HL-60/S4 treated with retinoic acid at 250 ng/mL for 4 days and 3 days (cell line): Measurements from ENCODE around the gene ATP2B3.

Experiments used
- in situ Hi-C: fragments of 300-500 bp; cut with MboI; formaldehyde crosslinking; loops from 2 replicates; pipeline ENCODE4 v1.7.0; 2022; ENCODE audit warnings: low sequenced_read_pairs

The ATP2B3 gene

GRCh38 chrX:153488231-153488914 is 29.1 kb upstream of the ATP2B3 start:
- in situ Hi-C loops: no loop called here

GRCh38 chrX:153490217-153490930 is 27.1 kb upstream of the ATP2B3 start:
- in situ Hi-C loops: no loop called here

GRCh38 chrX:153491351-153491914 is 26.0 kb upstream of the ATP2B3 start:
- in situ Hi-C loops: no loop called here

- in situ Hi-C loops: no loop called here
These were observed 25.5 kb upstream of the ATP2B3 start for GRCh38 chrX:153491918-153492317.

- in situ Hi-C loops: no loop called here
These were observed 24.9 kb upstream of the ATP2B3 start for GRCh38 chrX:153492543-153492942.

GRCh38 chrX:153493085-153493484 is 24.4 kb upstream of the ATP2B3 start:
- in situ Hi-C loops: no loop called here

GRCh38 chrX:153494061-153494460 is 23.4 kb upstream of the ATP2B3 start:
- in situ Hi-C loops: no loop called here

GRCh38 chrX:153494541-153495361 is 22.7 kb upstream of the ATP2B3 start, which contains the start of gene BGN:
TSS of gene BGN (plus strand) at chrX:153494980. CDS start at chrX:153504632, 9,652 bp downstream.
- in situ Hi-C loops: no loop called here

- in situ Hi-C loops: no loop called here
These were observed 22.1 kb upstream of the ATP2B3 start for GRCh38 chrX:153495362-153495751.

- in situ Hi-C loops: no loop called here
These were observed 21.4 kb upstream of the ATP2B3 start for GRCh38 chrX:153495903-153496589.

- in situ Hi-C loops: no loop called here
These were observed 20.9 kb upstream of the ATP2B3 start for GRCh38 chrX:153496590-153496959.

- in situ Hi-C loops: no loop called here
These were observed 19.0 kb upstream of the ATP2B3 start for GRCh38 chrX:153498453-153498852.

- in situ Hi-C loops: no loop called here
These were observed 18.1 kb upstream of the ATP2B3 start for GRCh38 chrX:153499341-153499740.

- in situ Hi-C loops: no loop called here
These were observed 17.6 kb upstream of the ATP2B3 start for GRCh38 chrX:153499876-153500275.

GRCh38 chrX:153500676-153501280 is 16.7 kb upstream of the ATP2B3 start:
- in situ Hi-C loops: no loop called here

GRCh38 chrX:153501530-153501929 is 15.9 kb upstream of the ATP2B3 start:
- in situ Hi-C loops: no loop called here

- in situ Hi-C loops: no loop called here
These were observed 15.3 kb upstream of the ATP2B3 start for GRCh38 chrX:153502131-153502530.

- in situ Hi-C loops: no loop called here
These were observed 14.6 kb upstream of the ATP2B3 start for GRCh38 chrX:153502796-153503195.

- in situ Hi-C loops: no loop called here
These were observed 12.9 kb upstream of the ATP2B3 start for GRCh38 chrX:153504445-153505016.

GRCh38 chrX:153505361-153505760 is 12.1 kb upstream of the ATP2B3 start:
- in situ Hi-C loops: no loop called here
